Measurements from ENCODE around the gene DELE1.

GRCh38 chr5:141881886-141882285 lies 41.8 kb upstream of the DELE1 start:
- TF ChIP-seq, protein P1, sequence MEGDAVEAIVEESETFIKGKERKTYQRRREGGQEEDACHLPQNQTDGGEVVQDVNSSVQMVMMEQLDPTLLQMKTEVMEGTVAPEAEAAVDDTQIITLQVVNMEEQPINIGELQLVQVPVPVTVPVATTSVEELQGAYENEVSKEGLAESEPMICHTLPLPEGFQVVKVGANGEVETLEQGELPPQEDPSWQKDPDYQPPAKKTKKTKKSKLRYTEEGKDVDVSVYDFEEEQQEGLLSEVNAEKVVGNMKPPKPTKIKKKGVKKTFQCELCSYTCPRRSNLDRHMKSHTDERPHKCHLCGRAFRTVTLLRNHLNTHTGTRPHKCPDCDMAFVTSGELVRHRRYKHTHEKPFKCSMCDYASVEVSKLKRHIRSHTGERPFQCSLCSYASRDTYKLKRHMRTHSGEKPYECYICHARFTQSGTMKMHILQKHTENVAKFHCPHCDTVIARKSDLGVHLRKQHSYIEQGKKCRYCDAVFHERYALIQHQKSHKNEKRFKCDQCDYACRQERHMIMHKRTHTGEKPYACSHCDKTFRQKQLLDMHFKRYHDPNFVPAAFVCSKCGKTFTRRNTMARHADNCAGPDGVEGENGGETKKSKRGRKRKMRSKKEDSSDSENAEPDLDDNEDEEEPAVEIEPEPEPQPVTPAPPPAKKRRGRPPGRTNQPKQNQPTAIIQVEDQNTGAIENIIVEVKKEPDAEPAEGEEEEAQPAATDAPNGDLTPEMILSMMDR (IDR thresholded peaks at IDR 0.05) = no peak
- TF ChIP-seq POLR2A (IDR thresholded peaks at IDR 0.05) = no peak
